ENCODE measurements around the gene PARP11. TPM values are rescaled to one million over a fixed set of nuclear protein-coding genes. Genes with fewer than 3 reads are reported as not detected.

Gene PARP11
- total RNA-seq, 1 experiment from 2014 or later: 8.0 TPM

DNA sequence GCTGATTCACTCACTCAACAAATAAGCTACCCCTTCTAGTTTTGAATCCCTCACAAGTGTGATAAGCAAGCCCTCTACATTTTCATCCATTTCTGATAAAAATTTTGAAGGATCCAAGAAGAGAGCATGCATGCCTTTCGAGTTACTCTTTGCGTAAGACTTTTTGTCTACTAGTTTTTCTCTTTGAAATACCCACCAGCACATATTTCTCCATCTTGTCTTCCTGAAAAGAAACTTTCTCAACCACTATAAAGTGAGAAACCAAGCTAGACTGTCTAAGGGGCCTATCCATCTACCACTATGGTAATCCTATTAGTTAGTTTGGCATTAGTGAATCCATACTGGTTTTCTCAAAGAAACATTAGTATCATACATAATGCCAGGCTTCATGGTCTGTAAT, 56.9 kb downstream of the PARP11 start:
- ChIA-PET CTCF (interaction anchor here (1.0 to 2.5 kb wide), 2 partner anchors 12 to 39 kb away, joined by 3 to 6 read pairs; no protein-coding TSS in a partner anchor), POLR2A (no interaction called here)
- H3K4me3 Mint-ChIP-seq: no peak overlapping the region
- H3K27ac Mint-ChIP-seq: no peak overlapping the region
- no peak for DNase-seq (ENCODE audit: low spot score)
- ATAC-seq: no peak
- TF ChIP-seq TEAD1 (CRISPR knock-in tag; IDR thresholded peaks at IDR 0.05): no peak
- peaks cover 11% of the 10 kb centered on the region for H3K4me1 Mint-ChIP-seq
- H3K36me3 Mint-ChIP-seq: peaks cover 8% of the 10 kb centered on the region
- no peaks in the 10 kb centered on the region for H3K27me3 Mint-ChIP-seq (ENCODE audit: low read depth)
- no peaks in the 10 kb centered on the region for H3K9me3 Mint-ChIP-seq

DNA sequence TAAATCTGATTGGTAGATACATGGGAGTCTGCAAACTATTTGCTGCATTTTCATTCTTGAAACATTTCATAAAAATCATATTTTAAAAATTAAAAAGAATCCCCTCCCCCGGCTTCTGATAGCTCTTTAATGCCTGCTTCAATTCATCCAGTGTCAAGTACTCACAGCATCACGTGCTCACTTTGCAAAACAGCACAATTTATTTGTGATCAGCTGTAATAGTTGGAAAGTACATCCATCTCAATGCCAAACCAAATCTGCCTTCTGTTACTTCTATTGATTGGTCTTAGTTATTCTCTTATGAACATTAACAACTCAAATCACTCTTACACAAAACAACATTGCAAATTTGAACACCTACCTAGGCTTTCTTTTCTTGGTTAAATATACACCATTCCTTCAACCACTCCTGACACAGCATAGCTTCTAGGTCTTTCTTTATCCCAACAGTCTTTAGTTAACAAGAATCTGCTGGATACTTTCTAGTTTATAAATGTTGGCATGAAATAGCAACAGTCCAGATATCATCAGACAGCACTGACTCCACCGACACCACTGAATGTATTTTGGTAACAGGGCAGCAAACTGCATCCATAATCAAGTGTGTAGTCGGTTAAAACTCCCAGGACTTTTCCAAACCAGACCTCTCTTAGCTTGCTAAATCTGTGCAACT, 58.0 kb downstream of the PARP11 start:
- ATAC-seq (no peak), DNase-seq (ENCODE audit: low spot score) (no peak)
- Mint-ChIP-seq H3K27ac (no peak overlapping the region), H3K36me3 (peaks cover 8% of the 10 kb centered on the region), H3K4me1 (peaks cover 11% of the 10 kb centered on the region), H3K9me3 (no peaks in the 10 kb centered on the region), H3K27me3 (ENCODE audit: low read depth) (no peaks in the 10 kb centered on the region), H3K4me3 (no peak overlapping the region)
- TF ChIP-seq EMX1 (CRISPR knock-in tag; IDR thresholded peaks at IDR 0.05) (no peak), ETV6 (CRISPR knock-in tag; IDR thresholded peaks at IDR 0.05) (no peak), ATF1 (CRISPR knock-in tag; IDR thresholded peaks at IDR 0.05) (no peak), SMAD3 (CRISPR knock-in tag; IDR thresholded peaks at IDR 0.05; ENCODE audit: borderline replicate concordance) (no peak), GABPB1 (CRISPR knock-in tag; IDR thresholded peaks at IDR 0.05) (no peak), HMGA2 (CRISPR knock-in tag; IDR thresholded peaks at IDR 0.05) (no peak), OVOL2 (CRISPR knock-in tag; IDR thresholded peaks at IDR 0.05; ENCODE audit: borderline replicate concordance) (no peak), TEAD1 (CRISPR knock-in tag; IDR thresholded peaks at IDR 0.05) (no peak), GTF2I (CRISPR knock-in tag; conservative IDR thresholded peaks at IDR 0.05) (no peak), JUN (CRISPR knock-in tag; IDR thresholded peaks at IDR 0.05) (no peak), SMAD4 (CRISPR knock-in tag; IDR thresholded peaks at IDR 0.05) (no peak)
- TF ChIP-seq, protein P1, sequence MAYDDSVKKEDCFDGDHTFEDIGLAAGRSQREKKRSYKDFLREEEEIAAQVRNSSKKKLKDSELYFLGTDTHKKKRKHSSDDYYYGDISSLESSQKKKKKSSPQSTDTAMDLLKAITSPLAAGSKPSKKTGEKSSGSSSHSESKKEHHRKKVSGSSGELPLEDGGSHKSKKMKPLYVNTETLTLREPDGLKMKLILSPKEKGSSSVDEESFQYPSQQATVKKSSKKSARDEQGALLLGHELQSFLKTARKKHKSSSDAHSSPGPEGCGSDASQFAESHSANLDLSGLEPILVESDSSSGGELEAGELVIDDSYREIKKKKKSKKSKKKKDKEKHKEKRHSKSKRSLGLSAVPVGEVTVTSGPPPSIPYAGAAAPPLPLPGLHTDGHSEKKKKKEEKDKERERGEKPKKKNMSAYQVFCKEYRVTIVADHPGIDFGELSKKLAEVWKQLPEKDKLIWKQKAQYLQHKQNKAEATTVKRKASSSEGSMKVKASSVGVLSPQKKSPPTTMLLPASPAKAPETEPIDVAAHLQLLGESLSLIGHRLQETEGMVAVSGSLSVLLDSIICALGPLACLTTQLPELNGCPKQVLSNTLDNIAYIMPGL (CRISPR knock-in tag; IDR thresholded peaks at IDR 0.05): no peak
- TF ChIP-seq, protein P2, sequence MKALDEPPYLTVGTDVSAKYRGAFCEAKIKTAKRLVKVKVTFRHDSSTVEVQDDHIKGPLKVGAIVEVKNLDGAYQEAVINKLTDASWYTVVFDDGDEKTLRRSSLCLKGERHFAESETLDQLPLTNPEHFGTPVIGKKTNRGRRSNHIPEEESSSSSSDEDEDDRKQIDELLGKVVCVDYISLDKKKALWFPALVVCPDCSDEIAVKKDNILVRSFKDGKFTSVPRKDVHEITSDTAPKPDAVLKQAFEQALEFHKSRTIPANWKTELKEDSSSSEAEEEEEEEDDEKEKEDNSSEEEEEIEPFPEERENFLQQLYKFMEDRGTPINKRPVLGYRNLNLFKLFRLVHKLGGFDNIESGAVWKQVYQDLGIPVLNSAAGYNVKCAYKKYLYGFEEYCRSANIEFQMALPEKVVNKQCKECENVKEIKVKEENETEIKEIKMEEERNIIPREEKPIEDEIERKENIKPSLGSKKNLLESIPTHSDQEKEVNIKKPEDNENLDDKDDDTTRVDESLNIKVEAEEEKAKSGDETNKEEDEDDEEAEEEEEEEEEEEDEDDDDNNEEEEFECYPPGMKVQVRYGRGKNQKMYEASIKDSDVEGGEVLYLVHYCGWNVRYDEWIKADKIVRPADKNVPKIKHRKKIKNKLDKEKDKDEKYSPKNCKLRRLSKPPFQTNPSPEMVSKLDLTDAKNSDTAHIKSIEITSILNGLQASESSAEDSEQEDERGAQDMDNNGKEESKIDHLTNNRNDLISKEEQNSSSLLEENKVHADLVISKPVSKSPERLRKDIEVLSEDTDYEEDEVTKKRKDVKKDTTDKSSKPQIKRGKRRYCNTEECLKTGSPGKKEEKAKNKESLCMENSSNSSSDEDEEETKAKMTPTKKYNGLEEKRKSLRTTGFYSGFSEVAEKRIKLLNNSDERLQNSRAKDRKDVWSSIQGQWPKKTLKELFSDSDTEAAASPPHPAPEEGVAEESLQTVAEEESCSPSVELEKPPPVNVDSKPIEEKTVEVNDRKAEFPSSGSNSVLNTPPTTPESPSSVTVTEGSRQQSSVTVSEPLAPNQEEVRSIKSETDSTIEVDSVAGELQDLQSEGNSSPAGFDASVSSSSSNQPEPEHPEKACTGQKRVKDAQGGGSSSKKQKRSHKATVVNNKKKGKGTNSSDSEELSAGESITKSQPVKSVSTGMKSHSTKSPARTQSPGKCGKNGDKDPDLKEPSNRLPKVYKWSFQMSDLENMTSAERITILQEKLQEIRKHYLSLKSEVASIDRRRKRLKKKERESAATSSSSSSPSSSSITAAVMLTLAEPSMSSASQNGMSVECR (CRISPR knock-in tag; IDR thresholded peaks at IDR 0.05; ENCODE audit: borderline replicate concordance): no peak
- TF ChIP-seq, protein P3, sequence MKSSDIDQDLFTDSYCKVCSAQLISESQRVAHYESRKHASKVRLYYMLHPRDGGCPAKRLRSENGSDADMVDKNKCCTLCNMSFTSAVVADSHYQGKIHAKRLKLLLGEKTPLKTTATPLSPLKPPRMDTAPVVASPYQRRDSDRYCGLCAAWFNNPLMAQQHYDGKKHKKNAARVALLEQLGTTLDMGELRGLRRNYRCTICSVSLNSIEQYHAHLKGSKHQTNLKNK (CRISPR knock-in tag; IDR thresholded peaks at IDR 0.05): no peak
- CTCF ChIA-PET: interaction anchor here (2.5 kb wide), 1 partner anchor 11 kb away, joined by 6 read pairs; no protein-coding TSS in a partner anchor
- POLR2A ChIA-PET: no interaction called here

DNA sequence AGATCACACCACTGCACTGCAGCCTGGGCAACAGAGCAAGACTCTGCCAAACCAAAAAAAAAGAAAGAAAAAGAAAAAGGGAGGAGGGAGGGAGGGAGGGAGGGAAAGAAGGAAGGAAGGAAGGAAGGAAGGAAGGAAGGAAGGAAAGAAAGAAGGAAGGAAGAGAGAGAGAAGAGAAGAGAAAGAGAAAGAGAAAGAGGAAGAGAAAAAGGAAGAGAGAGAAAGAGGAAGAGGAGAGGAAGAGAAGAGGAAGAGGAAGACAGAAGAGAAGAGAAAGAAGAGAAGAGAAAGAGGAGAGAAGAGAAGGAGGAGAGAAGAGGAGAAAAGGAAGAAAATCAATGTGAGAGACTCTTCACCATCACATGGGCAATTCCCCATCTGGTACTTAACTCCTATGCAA, 62.7 kb downstream of the PARP11 start:
- H3K27ac Mint-ChIP-seq: no peak overlapping the region
- no peak overlapping the region for H3K4me3 Mint-ChIP-seq
- POLR2A ChIA-PET: no interaction called here
- no peaks in the 10 kb centered on the region for H3K27me3 Mint-ChIP-seq (ENCODE audit: low read depth)
- CTCF ChIA-PET: interaction anchor here (0.9 kb wide), 1 partner anchor 510 kb away, joined by 3 read pairs; no protein-coding TSS in a partner anchor
- H3K9me3 Mint-ChIP-seq: no peaks in the 10 kb centered on the region
- H3K4me1 Mint-ChIP-seq: peaks cover 13% of the 10 kb centered on the region
- DNase-seq (ENCODE audit: low spot score) (no peak), ATAC-seq (no peak)
- H3K36me3 Mint-ChIP-seq: peaks cover 3% of the 10 kb centered on the region; the same call in 1 of the 2 replicates
- TF ChIP-seq, protein P4, sequence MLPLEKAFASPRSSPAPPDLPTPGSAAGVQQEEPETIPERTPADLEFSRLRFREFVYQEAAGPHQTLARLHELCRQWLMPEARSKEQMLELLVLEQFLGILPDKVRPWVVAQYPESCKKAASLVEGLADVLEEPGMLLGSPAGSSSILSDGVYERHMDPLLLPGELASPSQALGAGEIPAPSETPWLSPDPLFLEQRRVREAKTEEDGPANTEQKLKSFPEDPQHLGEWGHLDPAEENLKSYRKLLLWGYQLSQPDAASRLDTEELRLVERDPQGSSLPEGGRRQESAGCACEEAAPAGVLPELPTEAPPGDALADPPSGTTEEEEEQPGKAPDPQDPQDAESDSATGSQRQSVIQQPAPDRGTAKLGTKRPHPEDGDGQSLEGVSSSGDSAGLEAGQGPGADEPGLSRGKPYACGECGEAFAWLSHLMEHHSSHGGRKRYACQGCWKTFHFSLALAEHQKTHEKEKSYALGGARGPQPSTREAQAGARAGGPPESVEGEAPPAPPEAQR (CRISPR knock-in tag; IDR thresholded peaks at IDR 0.05): no peak
- TF ChIP-seq, protein P5, sequence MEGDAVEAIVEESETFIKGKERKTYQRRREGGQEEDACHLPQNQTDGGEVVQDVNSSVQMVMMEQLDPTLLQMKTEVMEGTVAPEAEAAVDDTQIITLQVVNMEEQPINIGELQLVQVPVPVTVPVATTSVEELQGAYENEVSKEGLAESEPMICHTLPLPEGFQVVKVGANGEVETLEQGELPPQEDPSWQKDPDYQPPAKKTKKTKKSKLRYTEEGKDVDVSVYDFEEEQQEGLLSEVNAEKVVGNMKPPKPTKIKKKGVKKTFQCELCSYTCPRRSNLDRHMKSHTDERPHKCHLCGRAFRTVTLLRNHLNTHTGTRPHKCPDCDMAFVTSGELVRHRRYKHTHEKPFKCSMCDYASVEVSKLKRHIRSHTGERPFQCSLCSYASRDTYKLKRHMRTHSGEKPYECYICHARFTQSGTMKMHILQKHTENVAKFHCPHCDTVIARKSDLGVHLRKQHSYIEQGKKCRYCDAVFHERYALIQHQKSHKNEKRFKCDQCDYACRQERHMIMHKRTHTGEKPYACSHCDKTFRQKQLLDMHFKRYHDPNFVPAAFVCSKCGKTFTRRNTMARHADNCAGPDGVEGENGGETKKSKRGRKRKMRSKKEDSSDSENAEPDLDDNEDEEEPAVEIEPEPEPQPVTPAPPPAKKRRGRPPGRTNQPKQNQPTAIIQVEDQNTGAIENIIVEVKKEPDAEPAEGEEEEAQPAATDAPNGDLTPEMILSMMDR (IDR thresholded peaks at IDR 0.05): no peak
- TF ChIP-seq ZNF138 (CRISPR knock-in tag; conservative IDR thresholded peaks at IDR 0.05): no peak
- TF ChIP-seq SP1 (CRISPR knock-in tag; conservative IDR thresholded peaks at IDR 0.05): no peak
- no peak for TF ChIP-seq GTF2I (CRISPR knock-in tag; conservative IDR thresholded peaks at IDR 0.05)
- TF ChIP-seq, protein P6, sequence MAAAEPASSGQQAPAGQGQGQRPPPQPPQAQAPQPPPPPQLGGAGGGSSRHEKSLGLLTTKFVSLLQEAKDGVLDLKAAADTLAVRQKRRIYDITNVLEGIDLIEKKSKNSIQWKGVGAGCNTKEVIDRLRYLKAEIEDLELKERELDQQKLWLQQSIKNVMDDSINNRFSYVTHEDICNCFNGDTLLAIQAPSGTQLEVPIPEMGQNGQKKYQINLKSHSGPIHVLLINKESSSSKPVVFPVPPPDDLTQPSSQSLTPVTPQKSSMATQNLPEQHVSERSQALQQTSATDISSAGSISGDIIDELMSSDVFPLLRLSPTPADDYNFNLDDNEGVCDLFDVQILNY (CRISPR knock-in tag; IDR thresholded peaks at IDR 0.05): no peak
- TF ChIP-seq CREM (CRISPR knock-in tag; IDR thresholded peaks at IDR 0.05): no peak

Data from WTC11 (cell line).